ENCODE measurements around the gene PER1. TPM values are rescaled to one million over a fixed set of nuclear protein-coding genes. Genes with fewer than 3 reads are reported as not detected.

The PER1 gene
- total and polyA plus RNA-seq, 2 of the 13 experiments (the other 11 are each of a cell fraction or from before 2014, with no cell fraction given), result 2.6 to 3.6 TPM

DNA sequence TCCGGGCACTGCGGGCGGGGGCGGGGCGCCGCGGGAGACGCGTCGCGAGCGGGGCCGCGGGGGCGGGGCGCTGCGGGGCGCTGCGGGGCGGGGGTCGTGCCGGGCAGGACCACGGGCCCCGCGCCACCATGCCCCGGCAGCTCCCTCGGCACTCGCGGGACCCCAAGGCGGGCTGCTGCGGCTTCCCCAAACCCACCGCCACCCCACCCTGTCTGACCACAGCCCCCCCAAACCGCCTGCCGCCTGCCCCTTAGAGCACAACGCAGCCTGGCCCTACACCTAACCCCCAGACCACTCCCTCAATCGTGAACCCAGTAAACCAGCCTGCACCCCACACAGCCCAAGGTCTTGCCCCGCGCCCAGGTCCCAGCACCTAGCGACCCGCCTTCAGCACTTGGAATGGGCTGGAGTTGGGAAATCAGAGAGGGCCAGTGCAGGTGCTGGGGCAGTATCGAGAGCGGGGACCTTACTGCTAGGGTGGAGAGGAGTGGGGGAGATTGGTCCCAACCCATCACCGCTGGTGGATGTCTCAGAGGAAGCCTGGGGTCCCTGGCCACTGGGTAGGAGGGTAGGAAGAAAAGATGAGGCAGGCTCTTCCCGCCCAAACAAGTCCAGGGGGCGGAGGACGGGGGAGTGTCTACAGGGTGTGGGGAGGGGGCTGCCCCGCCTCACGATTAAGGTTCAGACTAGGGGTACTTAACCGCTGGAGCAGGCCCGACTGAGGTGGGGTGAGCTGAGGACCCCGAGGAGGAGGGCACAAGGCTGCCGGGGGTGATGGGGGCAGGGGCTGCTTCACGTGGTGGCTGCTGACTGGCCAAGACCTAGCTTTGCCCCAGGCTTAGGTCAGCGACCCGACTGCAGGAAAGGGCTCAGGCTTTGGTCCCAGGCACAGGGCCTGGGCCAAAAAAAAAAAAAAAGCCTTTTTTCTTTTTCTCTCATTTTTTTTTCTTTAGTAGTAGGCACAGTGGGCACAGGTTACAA lies 11.1 kb upstream of the PER1 start (continued):
- TF ChIP-seq ZNF710 (CRISPR knock-in tag; IDR thresholded peaks at IDR 0.05; ENCODE audit: borderline replicate concordance), result 0 out of 2 replicates have a peak, but pooled peaks have one; percentile 15
- TF ChIP-seq ELF4 (CRISPR knock-in tag; IDR thresholded peaks at IDR 0.05; ENCODE audit: borderline replicate concordance), result no peak
- TF ChIP-seq HIVEP1 (CRISPR knock-in tag; IDR thresholded peaks at IDR 0.05), result no peak
- no peak for TF ChIP-seq ZNF670 (CRISPR knock-in tag; IDR thresholded peaks at IDR 0.05; ENCODE audit: borderline replicate concordance)
- TF ChIP-seq, protein P1, sequence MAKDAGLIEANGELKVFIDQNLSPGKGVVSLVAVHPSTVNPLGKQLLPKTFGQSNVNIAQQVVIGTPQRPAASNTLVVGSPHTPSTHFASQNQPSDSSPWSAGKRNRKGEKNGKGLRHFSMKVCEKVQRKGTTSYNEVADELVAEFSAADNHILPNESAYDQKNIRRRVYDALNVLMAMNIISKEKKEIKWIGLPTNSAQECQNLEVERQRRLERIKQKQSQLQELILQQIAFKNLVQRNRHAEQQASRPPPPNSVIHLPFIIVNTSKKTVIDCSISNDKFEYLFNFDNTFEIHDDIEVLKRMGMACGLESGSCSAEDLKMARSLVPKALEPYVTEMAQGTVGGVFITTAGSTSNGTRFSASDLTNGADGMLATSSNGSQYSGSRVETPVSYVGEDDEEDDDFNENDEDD (CRISPR knock-in tag; IDR thresholded peaks at IDR 0.05; ENCODE audit: borderline replicate concordance), result peak; percentile 47; the same call in 1 of the 2 replicates
- 0 out of 2 replicates have a peak, but pooled peaks have one; percentile 25 for TF ChIP-seq CEBPB (IDR thresholded peaks at IDR 0.05; ENCODE audit: borderline replicate concordance, low read depth, low read length)
- TF ChIP-seq ATF7-NPFF (CRISPR knock-in tag; IDR thresholded peaks at IDR 0.05; ENCODE audit: low read depth), result no peak
- TF ChIP-seq, protein P2, sequence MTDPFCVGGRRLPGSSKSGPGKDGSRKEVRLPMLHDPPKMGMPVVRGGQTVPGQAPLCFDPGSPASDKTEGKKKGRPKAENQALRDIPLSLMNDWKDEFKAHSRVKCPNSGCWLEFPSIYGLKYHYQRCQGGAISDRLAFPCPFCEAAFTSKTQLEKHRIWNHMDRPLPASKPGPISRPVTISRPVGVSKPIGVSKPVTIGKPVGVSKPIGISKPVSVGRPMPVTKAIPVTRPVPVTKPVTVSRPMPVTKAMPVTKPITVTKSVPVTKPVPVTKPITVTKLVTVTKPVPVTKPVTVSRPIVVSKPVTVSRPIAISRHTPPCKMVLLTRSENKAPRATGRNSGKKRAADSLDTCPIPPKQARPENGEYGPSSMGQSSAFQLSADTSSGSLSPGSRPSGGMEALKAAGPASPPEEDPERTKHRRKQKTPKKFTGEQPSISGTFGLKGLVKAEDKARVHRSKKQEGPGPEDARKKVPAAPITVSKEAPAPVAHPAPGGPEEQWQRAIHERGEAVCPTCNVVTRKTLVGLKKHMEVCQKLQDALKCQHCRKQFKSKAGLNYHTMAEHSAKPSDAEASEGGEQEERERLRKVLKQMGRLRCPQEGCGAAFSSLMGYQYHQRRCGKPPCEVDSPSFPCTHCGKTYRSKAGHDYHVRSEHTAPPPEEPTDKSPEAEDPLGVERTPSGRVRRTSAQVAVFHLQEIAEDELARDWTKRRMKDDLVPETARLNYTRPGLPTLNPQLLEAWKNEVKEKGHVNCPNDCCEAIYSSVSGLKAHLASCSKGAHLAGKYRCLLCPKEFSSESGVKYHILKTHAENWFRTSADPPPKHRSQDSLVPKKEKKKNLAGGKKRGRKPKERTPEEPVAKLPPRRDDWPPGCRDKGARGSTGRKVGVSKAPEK (CRISPR knock-in tag; IDR thresholded peaks at IDR 0.05; ENCODE audit: borderline replicate concordance), result no peak
- peak; percentile 37; the same call in 1 of the 2 replicates for TF ChIP-seq TAF1 (CRISPR knock-in tag; IDR thresholded peaks at IDR 0.05)
- TF ChIP-seq ZNF572 (CRISPR knock-in tag; IDR thresholded peaks at IDR 0.05), result peak; percentile 81; the same call in 1 of the 2 replicates
- no peak for TF ChIP-seq ZNF788 (CRISPR knock-in tag; IDR thresholded peaks at IDR 0.05; ENCODE audit: borderline replicate concordance)
- no peak for TF ChIP-seq FOSL2 (CRISPR knock-in tag; IDR thresholded peaks at IDR 0.05)
- 0 out of 2 replicates have a peak, but pooled peaks have one; percentile 4 for TF ChIP-seq PHF8 (CRISPR knock-in tag; IDR thresholded peaks at IDR 0.05)
- no peak for TF ChIP-seq KLF11 (CRISPR knock-in tag; IDR thresholded peaks at IDR 0.05)
- TF ChIP-seq ASH2L (IDR thresholded peaks at IDR 0.05; ENCODE audit: insufficient read length, low read depth, low read length), result peak; percentile 4
- TF ChIP-seq, protein P3, sequence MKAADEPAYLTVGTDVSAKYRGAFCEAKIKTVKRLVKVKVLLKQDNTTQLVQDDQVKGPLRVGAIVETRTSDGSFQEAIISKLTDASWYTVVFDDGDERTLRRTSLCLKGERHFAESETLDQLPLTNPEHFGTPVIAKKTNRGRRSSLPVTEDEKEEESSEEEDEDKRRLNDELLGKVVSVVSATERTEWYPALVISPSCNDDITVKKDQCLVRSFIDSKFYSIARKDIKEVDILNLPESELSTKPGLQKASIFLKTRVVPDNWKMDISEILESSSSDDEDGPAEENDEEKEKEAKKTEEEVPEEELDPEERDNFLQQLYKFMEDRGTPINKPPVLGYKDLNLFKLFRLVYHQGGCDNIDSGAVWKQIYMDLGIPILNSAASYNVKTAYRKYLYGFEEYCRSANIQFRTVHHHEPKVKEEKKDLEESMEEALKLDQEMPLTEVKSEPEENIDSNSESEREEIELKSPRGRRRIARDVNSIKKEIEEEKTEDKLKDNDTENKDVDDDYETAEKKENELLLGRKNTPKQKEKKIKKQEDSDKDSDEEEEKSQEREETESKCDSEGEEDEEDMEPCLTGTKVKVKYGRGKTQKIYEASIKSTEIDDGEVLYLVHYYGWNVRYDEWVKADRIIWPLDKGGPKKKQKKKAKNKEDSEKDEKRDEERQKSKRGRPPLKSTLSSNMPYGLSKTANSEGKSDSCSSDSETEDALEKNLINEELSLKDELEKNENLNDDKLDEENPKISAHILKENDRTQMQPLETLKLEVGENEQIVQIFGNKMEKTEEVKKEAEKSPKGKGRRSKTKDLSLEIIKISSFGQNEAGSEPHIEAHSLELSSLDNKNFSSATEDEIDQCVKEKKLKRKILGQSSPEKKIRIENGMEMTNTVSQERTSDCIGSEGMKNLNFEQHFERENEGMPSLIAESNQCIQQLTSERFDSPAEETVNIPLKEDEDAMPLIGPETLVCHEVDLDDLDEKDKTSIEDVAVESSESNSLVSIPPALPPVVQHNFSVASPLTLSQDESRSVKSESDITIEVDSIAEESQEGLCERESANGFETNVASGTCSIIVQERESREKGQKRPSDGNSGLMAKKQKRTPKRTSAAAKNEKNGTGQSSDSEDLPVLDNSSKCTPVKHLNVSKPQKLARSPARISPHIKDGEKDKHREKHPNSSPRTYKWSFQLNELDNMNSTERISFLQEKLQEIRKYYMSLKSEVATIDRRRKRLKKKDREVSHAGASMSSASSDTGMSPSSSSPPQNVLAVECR (CRISPR knock-in tag; IDR thresholded peaks at IDR 0.05; ENCODE audit: borderline replicate concordance), result peak; percentile 45
- TF ChIP-seq ZNF34 (CRISPR knock-in tag; IDR thresholded peaks at IDR 0.05; ENCODE audit: borderline replicate concordance), result no peak

All from HepG2 (cell line).